OCI-LY7 (cell line): ENCODE data around the gene SUSD4. TPM values are rescaled to one million over a fixed set of nuclear protein-coding genes. Genes with fewer than 3 reads are reported as not detected.

Experiments used
- BruUV-seq: library from RNA; stranded (reverse); fragments of 400-500 nt; replicated peaks from 2 replicates; lab custom pipeline; 2021; lab: Mats Ljungman, UMichigan
- CTCF ChIA-PET: fragments of 300-600 bp; sonication (Branson Sonifier 250); formaldehyde crosslinking; loops from one replicate; lab custom pipeline; 2022; ENCODE audit warnings: antibody characterized with exemption; ENCODE audit not compliant: unreplicated experiment; lab: Charles Lee
- POLR2A ChIA-PET: fragments of 300-600 bp; sonication (Branson Sonifier 250); formaldehyde crosslinking; loops from one replicate; lab custom pipeline; 2022; ENCODE audit warnings: antibody characterized with exemption; lab: Charles Lee
- DNase-seq: peaks from one replicate; pipeline ENCODE4 v3.0.0-alpha.2; 2015; ENCODE audit warnings: low spot score
- H2AFZ ChIP-seq: fragments of 200-600 bp; sonication (generic), shearing (Covaris generic); 2 replicates; pipeline ENCODE4 v1.6.1; 2014; ENCODE audit warnings: mild to moderate bottlenecking, antibody characterized with exemption, low read length, moderate library complexity
- H3K27ac ChIP-seq: fragments of 200-600 bp; sonication (generic); 2 replicates; pipeline ENCODE4 v1.5.1; 2014; ENCODE audit warnings: mixed run types, low read depth, mild to moderate bottlenecking, moderate library complexity, low read length, inconsistent platforms; ENCODE audit not compliant: poor library complexity, severe bottlenecking
- H3K36me3 ChIP-seq: fragments of 200-600 bp; sonication (generic); 2 replicates; pipeline ENCODE4 v1.6.1; 2014; ENCODE audit warnings: mild to moderate bottlenecking, antibody characterized with exemption, low read length, moderate library complexity, mixed read lengths; ENCODE audit not compliant: insufficient read depth
- H3K4me1 ChIP-seq: fragments of 200-600 bp; sonication (generic); 2 replicates; pipeline ENCODE4 v1.5.1; 2014; ENCODE audit warnings: mild to moderate bottlenecking, low read length; ENCODE audit not compliant: insufficient read depth, poor library complexity, severe bottlenecking
- H3K4me2 ChIP-seq: fragments of 200-600 bp; sonication (generic); 2 replicates; pipeline ENCODE4 v1.6.1; 2014; ENCODE audit warnings: mild to moderate bottlenecking, low read length
- H3K4me3 ChIP-seq: fragments of 200-600 bp; sonication (generic); 2 replicates; pipeline ENCODE4 v1.5.1; 2014; ENCODE audit warnings: mild to moderate bottlenecking, low read depth, low read length; ENCODE audit not compliant: poor library complexity, severe bottlenecking
- H3K79me2 ChIP-seq: fragments of 200-600 bp; sonication (generic); 2 replicates; pipeline ENCODE4 v1.6.1; 2016; ENCODE audit warnings: low read depth, mild to moderate bottlenecking, low read length, moderate library complexity, mixed read lengths; ENCODE audit not compliant: insufficient read depth
- H3K9me2 ChIP-seq: fragments of 200-600 bp; sonication (generic); 2 replicates; pipeline ENCODE4 v1.6.1; 2016; ENCODE audit warnings: mild to moderate bottlenecking, low read length, mixed read lengths; ENCODE audit not compliant: insufficient read depth
- H3K9me3 ChIP-seq: fragments of 200-600 bp; sonication (generic); 2 replicates; pipeline ENCODE4 v1.6.1; 2014; ENCODE audit warnings: mild to moderate bottlenecking, mixed run types, low read length, mixed read lengths
- H4K20me1 ChIP-seq: fragments of 200-600 bp; sonication (generic); 2 replicates; pipeline ENCODE4 v1.6.1; 2014; ENCODE audit warnings: mild to moderate bottlenecking, antibody characterized with exemption, low read length, moderate library complexity, mixed read lengths; ENCODE audit not compliant: insufficient read depth
- EZH2phosphoT487 ChIP-seq: fragments of 200-600 bp; sonication (generic); IDR thresholded peaks from 2 replicates; pipeline ENCODE4 v1.6.1; 2018; ENCODE audit warnings: low read depth, borderline replicate concordance, mild to moderate bottlenecking, mixed run types, antibody characterized with exemption, low read length, moderate library complexity, mixed read lengths
- intact Hi-C: fragments of 100-400 bp; cut with micrococcal nuclease; formaldehyde crosslinking; loops from one replicate; pipeline ENCODE4 v1.10.0; 2022; ENCODE audit not compliant: unreplicated experiment
- total RNA-seq, 2 experiments: library from RNA; depleted of rRNA in 1 of 2; stranded (reverse); fragments of >200 nt in 1 of 2; shearing (Covaris generic) in 1 of 2; gene quantifications; 2 replicates each; pipeline ENCODE4 v1.2.3, GENCODE V29; 2014 to 2022
- TF ChIP-seq, protein P1 (sequence below): fragments of 200-600 bp; sonication (generic); conservative IDR thresholded peaks from 2 replicates; pipeline ENCODE4 v1.5.1; 2014; ENCODE audit warnings: mild to moderate bottlenecking, antibody characterized with exemption, low read length, moderate library complexity, mixed read lengths

SUSD4 gene
- total RNA-seq, 2 experiments from 2014 or later = 0.42 TPM; not detected in 1

DNA sequence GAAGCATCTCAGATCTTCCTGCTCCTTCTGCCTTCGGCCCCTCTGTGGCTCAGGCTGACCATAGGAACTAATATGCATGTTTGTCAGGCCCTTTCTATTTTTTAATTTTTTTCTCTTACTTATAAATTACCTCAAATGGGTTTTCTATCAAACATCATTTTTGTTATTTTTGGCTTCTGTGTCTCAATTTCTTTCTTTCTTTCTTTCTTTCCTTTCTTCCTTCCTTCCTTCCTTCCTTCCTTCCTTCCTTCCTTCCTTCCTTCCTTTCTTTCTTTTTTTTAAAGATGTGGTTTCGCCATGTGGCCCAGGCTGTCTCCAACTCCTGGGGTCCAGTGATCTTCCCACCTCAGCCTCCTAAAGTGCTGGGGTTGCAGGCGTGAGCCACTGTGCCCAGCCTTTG lies 184.7 kb downstream of the SUSD4 start:
- ChIA-PET CTCF (no interaction called here), POLR2A (no interaction called here)
- Histone ChIP-seq H3K4me2 (no peak overlapping the region), H3K79me2 (no peaks in the 10 kb centered on the region), H3K9me3 (no peaks in the 10 kb centered on the region), H3K9me2 (no peaks in the 10 kb centered on the region), H3K4me1 (no peaks in the 10 kb centered on the region), H3K4me3 (no peak overlapping the region), H2AFZ (no peak overlapping the region), H4K20me1 (no peaks in the 10 kb centered on the region), H3K36me3 (no peaks in the 10 kb centered on the region), H3K27ac (no peak overlapping the region)
- no peak for DNase-seq
- TF ChIP-seq, protein P1, sequence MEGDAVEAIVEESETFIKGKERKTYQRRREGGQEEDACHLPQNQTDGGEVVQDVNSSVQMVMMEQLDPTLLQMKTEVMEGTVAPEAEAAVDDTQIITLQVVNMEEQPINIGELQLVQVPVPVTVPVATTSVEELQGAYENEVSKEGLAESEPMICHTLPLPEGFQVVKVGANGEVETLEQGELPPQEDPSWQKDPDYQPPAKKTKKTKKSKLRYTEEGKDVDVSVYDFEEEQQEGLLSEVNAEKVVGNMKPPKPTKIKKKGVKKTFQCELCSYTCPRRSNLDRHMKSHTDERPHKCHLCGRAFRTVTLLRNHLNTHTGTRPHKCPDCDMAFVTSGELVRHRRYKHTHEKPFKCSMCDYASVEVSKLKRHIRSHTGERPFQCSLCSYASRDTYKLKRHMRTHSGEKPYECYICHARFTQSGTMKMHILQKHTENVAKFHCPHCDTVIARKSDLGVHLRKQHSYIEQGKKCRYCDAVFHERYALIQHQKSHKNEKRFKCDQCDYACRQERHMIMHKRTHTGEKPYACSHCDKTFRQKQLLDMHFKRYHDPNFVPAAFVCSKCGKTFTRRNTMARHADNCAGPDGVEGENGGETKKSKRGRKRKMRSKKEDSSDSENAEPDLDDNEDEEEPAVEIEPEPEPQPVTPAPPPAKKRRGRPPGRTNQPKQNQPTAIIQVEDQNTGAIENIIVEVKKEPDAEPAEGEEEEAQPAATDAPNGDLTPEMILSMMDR = no peak
- no peak for TF ChIP-seq EZH2phosphoT487
- BruUV-seq = no TSS peak
- intact Hi-C loops = no loop called here

DNA sequence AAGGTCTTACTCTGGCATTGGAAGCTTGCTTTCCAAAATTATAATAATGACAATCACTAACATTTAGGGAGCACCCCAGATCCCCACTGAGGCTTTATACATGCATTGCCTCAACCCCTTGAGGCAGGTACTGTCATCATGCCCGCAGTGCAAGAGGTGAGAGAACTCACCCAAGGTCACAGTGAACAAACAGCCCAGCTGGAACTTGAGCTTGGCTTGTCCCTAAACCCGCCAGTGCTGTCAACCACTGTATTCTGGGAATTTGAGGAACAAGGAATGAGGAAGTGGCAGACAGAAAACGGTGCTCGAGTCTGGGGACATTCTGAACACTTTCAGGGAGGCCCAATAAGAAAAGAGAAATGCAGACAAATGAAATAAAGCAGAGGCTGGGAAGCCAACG lies 186.3 kb downstream of the SUSD4 start:
- no peak overlapping the region for H3K4me3 ChIP-seq
- intact Hi-C loops = no loop called here
- H2AFZ ChIP-seq = no peak overlapping the region
- H3K9me2 ChIP-seq = no peaks in the 10 kb centered on the region
- no TSS peak for BruUV-seq
- no peak overlapping the region for H3K4me2 ChIP-seq
- H3K79me2 ChIP-seq = no peaks in the 10 kb centered on the region
- no peak for DNase-seq
- ChIA-PET CTCF (interaction anchor here (0.5 kb wide), 1 partner anchor 554 kb away, joined by 3 read pairs; no protein-coding TSS in a partner anchor), POLR2A (interaction anchor here (0.6 kb wide), 1 partner anchor 285 kb away, joined by 3 read pairs; no protein-coding TSS in a partner anchor)
- no peak overlapping the region for H3K27ac ChIP-seq
- no peak for TF ChIP-seq EZH2phosphoT487
- TF ChIP-seq, protein P1 = no peak
- no peaks in the 10 kb centered on the region for H3K4me1 ChIP-seq
- no peaks in the 10 kb centered on the region for H4K20me1 ChIP-seq
- no peaks in the 10 kb centered on the region for H3K9me3 ChIP-seq
- H3K36me3 ChIP-seq = no peaks in the 10 kb centered on the region

DNA sequence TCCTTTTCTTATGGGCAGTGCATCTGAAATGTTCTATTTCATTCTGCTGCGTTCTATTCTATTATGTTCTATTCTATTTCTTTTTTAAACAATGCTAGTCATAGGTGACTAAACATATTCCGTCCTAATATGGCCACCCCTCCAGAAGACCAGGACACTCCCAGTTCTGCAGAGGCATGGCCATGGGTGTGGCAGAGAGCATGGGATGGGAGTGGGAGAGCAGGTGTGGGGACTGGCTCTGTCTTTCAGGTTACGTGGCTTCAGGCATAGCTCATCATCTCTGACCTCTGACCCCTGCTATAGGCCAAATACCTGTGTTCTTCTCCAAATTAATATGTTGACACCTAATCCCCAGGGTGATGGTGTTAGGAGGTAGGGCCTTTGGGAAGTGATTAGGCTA lies 187.5 kb downstream of the SUSD4 start:
- DNase-seq = no peak
- Histone ChIP-seq H3K36me3 (no peaks in the 10 kb centered on the region), H3K4me3 (no peak overlapping the region), H3K4me2 (no peak overlapping the region), H3K79me2 (no peaks in the 10 kb centered on the region), H2AFZ (no peak overlapping the region), H3K27ac (no peak overlapping the region), H3K9me2 (no peaks in the 10 kb centered on the region), H3K9me3 (no peaks in the 10 kb centered on the region), H4K20me1 (no peaks in the 10 kb centered on the region), H3K4me1 (no peaks in the 10 kb centered on the region)
- CTCF ChIA-PET = no interaction called here
- no peak for TF ChIP-seq EZH2phosphoT487
- TF ChIP-seq, protein P1 = no peak
- no TSS peak for BruUV-seq
- intact Hi-C loops = no loop called here
- POLR2A ChIA-PET = no interaction called here
